GM12891 (cell line): Measurements from ENCODE around the gene TRAPPC10. TPM values are rescaled to one million over a fixed set of nuclear protein-coding genes. Genes with fewer than 3 reads are reported as not detected.
A peak's percentile ranks its signal among the peaks of the same experiment; 100 is the strongest.

Experiments used
- DNase-seq: peaks from one replicate; pipeline ENCODE4 v3.0.0; 2011; ENCODE audit warnings: low spot score; ENCODE audit not compliant: insufficient read length
- FAIRE-seq: peaks from 2 replicates; lab custom pipeline; 2011; peaks lifted over from hg19 to GRCh38; lab: Jason Lieb, UNC
- PAX5 ChIP-seq: IDR thresholded peaks from 2 replicates; pipeline ENCODE4 v1.6.1; 2011; ENCODE audit warnings: low read length, moderate library complexity, mild to moderate bottlenecking; ENCODE audit not compliant: insufficient read depth, severe bottlenecking
- POLR2A ChIP-seq: IDR thresholded peaks from 2 replicates; pipeline ENCODE4 v1.6.1; 2011; ENCODE audit warnings: low read depth, low read length, control low read depth
- POLR2AphosphoS5 ChIP-seq: IDR thresholded peaks from 2 replicates; pipeline ENCODE4 v1.6.1; 2011; ENCODE audit warnings: low read depth, low read length, control low read depth
- POU2F2 ChIP-seq: IDR thresholded peaks from 2 replicates; pipeline ENCODE4 v1.6.1; 2011; ENCODE audit warnings: low read depth, mild to moderate bottlenecking, control low read depth, low read length, moderate library complexity
- SPI1 ChIP-seq: IDR thresholded peaks from 2 replicates; pipeline ENCODE4 v1.6.1; 2011; ENCODE audit warnings: low read depth, low read length, control low read depth
- TAF1 ChIP-seq: IDR thresholded peaks from 2 replicates; pipeline ENCODE4 v1.6.1; 2011; ENCODE audit warnings: low read depth, low read length, control low read depth
- polyA plus RNA-seq: library from polyadenylated mRNA; unstranded; fragments of >200 nt; gene quantifications from one replicate; pipeline ENCODE4 v1.2.1, GENCODE V29; 2012; ENCODE audit warnings: low read depth, missing spikeins, inconsistent platforms; ENCODE audit not compliant: missing spikeins

The TRAPPC10 gene
- 14.0 TPM for polyA plus RNA-seq

GRCh38 chr21:44011579-44012473 lies at the start of gene TRAPPC10:
Gene TRAPPC10, plus strand, starts transcription at chr21:44012309. Its CDS starts 185 bp downstream, at chr21:44012494.
- FAIRE-seq = peak; percentile 85
- peak; percentile 85 for DNase-seq

GRCh38 chr21:43965911-43966585 lies 46.1 kb upstream of the TRAPPC10 start:
- TF ChIP-seq SPI1 (no peak), PAX5 (no peak), POLR2A (no peak), POU2F2 (no peak), POLR2AphosphoS5 (no peak), TAF1 (no peak)
- no peak for FAIRE-seq
- DNase-seq = no peak

More at GRCh38 chr21:44011579-44012473, at the start of gene TRAPPC10:
- TF ChIP-seq POU2F2 (peak; percentile 52; the same call in 1 of the 2 replicates), TAF1 (peak; percentile 50; the same call in 1 of the 2 replicates), SPI1 (peak; percentile 67), PAX5 (no peak), POLR2AphosphoS5 (peak; percentile 79), POLR2A (peak; percentile 75)

- TF ChIP-seq SPI1 (no peak), POLR2AphosphoS5 (no peak)
Measured at GRCh38 chr21:43966946-43967512, 45.1 kb upstream of the TRAPPC10 start.

GRCh38 chr21:43967981-43968380 lies 44.1 kb upstream of the TRAPPC10 start:
- FAIRE-seq (no peak), DNase-seq (no peak)
- TF ChIP-seq POLR2A (no peak), SPI1 (no peak), TAF1 (no peak), POU2F2 (no peak), PAX5 (no peak), POLR2AphosphoS5 (no peak)

More at GRCh38 chr21:43966946-43967512, 45.1 kb upstream of the TRAPPC10 start:
- DNase-seq (no peak), FAIRE-seq (no peak)

GRCh38 chr21:43968410-43969114 lies 43.5 kb upstream of the TRAPPC10 start:
- TF ChIP-seq SPI1 (no peak), POLR2AphosphoS5 (no peak), POU2F2 (no peak), POLR2A (no peak), TAF1 (no peak), PAX5 (no peak)
- no peak for FAIRE-seq
- no peak for DNase-seq

GRCh38 chr21:43969115-43969444 lies 43.0 kb upstream of the TRAPPC10 start:
- DNase-seq (no peak), FAIRE-seq (no peak)
- TF ChIP-seq POLR2AphosphoS5 (no peak), POU2F2 (no peak), TAF1 (no peak), SPI1 (no peak), PAX5 (no peak), POLR2A (no peak)

- TF ChIP-seq POU2F2 = no peak
- FAIRE-seq (no peak), DNase-seq (no peak)
Measured at GRCh38 chr21:43970551-43970950, 41.6 kb upstream of the TRAPPC10 start.

GRCh38 chr21:43971201-43971991 lies 40.7 kb upstream of the TRAPPC10 start:
- DNase-seq = no peak
- TF ChIP-seq PAX5 = no peak
- no peak for TF ChIP-seq POU2F2
- TF ChIP-seq SPI1 = no peak
- TF ChIP-seq POLR2AphosphoS5 = no peak
- TF ChIP-seq POLR2A = no peak
- TF ChIP-seq TAF1 = no peak
- FAIRE-seq = no peak

- FAIRE-seq (no peak), DNase-seq (no peak)
- TF ChIP-seq PAX5 (no peak), SPI1 (no peak), POU2F2 (no peak), POLR2A (no peak), TAF1 (no peak), POLR2AphosphoS5 (no peak)
Measured at GRCh38 chr21:43971992-43972255, 40.2 kb upstream of the TRAPPC10 start.
